Memory B cell (primary cell): ENCODE data around the gene CAMK4.

ENCODE experiments used
- ATAC-seq: fragments of 150-1000 bp; cut with Tn5 transposase; 2 replicates; pipeline ENCODE4 v1.10.0; 2021; ENCODE audit warnings: low read depth, mild to moderate bottlenecking, moderate library complexity
- DNase-seq, 2 donors: peaks; one replicate each; pipeline ENCODE4 v3.0.0; 2022; ENCODE audit warnings: low spot score in 2 of 2
- H3K27ac Mint-ChIP-seq: one replicate; pipeline ENCODE4 v1.8.0; 2022; ENCODE audit warnings: mild to moderate bottlenecking, moderate library complexity, mixed read lengths
- H3K27me3 Mint-ChIP-seq: one replicate; pipeline ENCODE4 v1.8.0; 2022; ENCODE audit warnings: mixed read lengths
- H3K36me3 Mint-ChIP-seq: one replicate; pipeline ENCODE4 v1.8.0; 2022; ENCODE audit warnings: mild to moderate bottlenecking, mixed read lengths
- H3K4me1 Mint-ChIP-seq: one replicate; pipeline ENCODE4 v1.8.0; 2022; ENCODE audit warnings: mixed read lengths
- H3K4me3 Mint-ChIP-seq: one replicate; pipeline ENCODE4 v1.8.0; 2022; ENCODE audit warnings: mild to moderate bottlenecking, moderate library complexity, mixed read lengths
- H3K9me3 Mint-ChIP-seq: one replicate; pipeline ENCODE4 v1.8.0; 2022; ENCODE audit warnings: mixed read lengths

CAMK4 gene

DNA sequence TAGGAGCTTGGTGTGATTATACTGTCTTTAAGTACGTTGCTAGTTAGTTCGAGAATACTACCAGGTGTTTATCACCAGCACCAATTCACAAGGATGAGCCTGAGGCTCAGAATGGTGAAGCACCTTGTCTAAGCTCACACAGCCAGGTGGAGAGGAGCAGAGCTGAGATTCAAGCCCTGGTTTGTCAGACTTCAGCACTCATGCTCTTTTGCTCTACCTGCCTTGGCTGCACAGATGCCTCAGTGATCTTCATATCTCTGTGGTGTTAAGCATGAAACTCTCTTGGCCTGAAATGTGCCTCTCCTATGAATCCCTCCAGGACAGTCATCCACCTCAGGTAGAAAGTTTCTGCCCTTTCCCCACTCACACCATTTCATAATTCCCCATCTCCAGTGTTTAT lies 12.2 kb downstream of the CAMK4 start:
- Mint-ChIP-seq H3K4me3 (no peak overlapping the region), H3K27ac (no peak overlapping the region), H3K36me3 (no peaks in the 10 kb centered on the region), H3K27me3 (peaks cover 3% of the 10 kb centered on the region), H3K9me3 (no peaks in the 10 kb centered on the region), H3K4me1 (peaks cover 5% of the 10 kb centered on the region)
- DNase-seq: no peak
- no peak for ATAC-seq

DNA sequence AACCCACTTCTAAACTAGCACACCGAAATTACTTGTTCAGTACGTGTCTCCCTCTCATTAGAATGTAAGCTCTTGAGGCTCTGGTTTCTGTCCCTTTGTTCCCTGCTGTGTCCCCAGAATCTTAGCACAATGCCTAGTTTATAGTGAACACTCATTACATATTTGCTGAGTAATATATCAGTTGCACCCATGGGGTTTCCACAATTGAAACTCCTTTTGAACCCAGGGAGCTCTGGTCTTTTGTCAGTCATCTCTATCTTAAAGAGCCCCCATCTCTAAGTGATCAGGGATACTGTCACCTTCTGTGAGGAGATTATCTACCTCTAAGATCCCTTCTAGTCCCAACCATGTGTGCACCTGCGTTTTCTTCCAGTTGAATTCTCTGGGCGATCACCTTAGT lies 12.8 kb downstream of the CAMK4 start:
- DNase-seq (no peak), ATAC-seq (no peak)
- H3K27me3 Mint-ChIP-seq: peaks cover 3% of the 10 kb centered on the region

DNA sequence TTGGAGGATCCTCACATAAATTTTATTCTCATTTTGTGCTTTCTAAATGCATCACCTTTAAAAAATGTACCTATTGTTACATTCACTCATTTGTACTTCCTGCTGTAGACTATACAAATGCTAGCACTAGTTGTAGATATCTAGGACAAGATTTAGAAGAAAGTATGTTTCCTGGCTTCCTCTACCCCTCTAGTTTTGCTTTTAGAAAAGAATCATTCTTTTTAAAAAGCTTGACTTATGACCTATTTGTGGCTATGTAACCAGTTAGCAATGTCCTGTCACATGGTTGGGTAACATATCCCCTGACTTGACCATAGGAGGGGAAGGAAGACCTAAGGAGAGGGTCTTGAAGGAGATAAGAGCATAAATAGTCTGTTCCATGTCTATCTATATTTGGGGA lies 13.3 kb downstream of the CAMK4 start:
- no peak for ATAC-seq
- H3K4me1 Mint-ChIP-seq: peaks cover 5% of the 10 kb centered on the region
- no peaks in the 10 kb centered on the region for H3K36me3 Mint-ChIP-seq
- DNase-seq: no peak
- no peak overlapping the region for H3K27ac Mint-ChIP-seq
- H3K4me3 Mint-ChIP-seq: no peak overlapping the region
- H3K9me3 Mint-ChIP-seq: no peaks in the 10 kb centered on the region
- peaks cover 3% of the 10 kb centered on the region for H3K27me3 Mint-ChIP-seq

More for the DNA sequence above, 12.8 kb downstream of the CAMK4 start:
- Mint-ChIP-seq H3K9me3 (no peaks in the 10 kb centered on the region), H3K4me1 (peaks cover 5% of the 10 kb centered on the region), H3K27ac (no peak overlapping the region), H3K36me3 (no peaks in the 10 kb centered on the region), H3K4me3 (no peak overlapping the region)

DNA sequence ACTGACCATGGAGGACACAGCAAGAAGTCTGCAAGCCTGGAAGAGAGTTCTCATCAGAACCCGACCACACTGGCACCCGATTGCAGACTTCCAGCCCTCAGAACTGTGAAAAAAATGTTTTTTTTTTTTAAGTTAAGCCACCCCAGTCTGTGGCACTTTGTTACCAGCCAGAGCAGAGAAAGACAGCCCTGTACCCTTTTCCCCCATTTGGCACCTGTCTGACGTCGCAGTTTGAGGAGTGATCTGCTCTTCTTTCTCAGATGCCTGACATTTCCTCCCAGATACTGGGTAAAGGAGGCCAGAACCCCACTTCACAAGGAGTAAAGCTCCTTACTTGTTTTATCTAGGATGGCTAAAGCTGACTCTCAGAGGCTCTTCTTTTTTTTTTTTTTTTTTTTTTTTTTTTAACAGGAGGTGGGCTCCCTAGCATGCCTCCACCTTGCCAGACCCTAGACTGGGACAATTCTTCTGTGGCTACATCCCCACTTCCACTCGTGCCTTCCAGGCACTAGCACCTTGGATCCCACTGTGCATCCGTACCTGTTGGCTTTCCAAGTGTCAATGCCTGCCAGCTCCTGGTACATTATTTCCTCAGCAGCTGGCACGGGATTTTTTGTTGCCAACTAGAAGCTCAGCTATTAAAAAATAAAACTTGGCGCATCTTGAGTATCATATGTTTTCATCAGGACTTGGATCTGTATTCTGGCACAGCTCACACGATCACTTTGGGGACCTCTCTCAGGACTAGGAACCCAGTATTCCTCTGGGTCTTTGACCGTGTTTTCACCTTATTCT lies 14.4 kb downstream of the CAMK4 start:
- Mint-ChIP-seq H3K36me3 (no peaks in the 10 kb centered on the region), H3K9me3 (no peaks in the 10 kb centered on the region), H3K27me3 (peaks cover 3% of the 10 kb centered on the region), H3K27ac (no peak overlapping the region), H3K4me3 (no peak overlapping the region), H3K4me1 (peaks cover 3% of the 10 kb centered on the region)
- DNase-seq (no peak), ATAC-seq (no peak)

DNA sequence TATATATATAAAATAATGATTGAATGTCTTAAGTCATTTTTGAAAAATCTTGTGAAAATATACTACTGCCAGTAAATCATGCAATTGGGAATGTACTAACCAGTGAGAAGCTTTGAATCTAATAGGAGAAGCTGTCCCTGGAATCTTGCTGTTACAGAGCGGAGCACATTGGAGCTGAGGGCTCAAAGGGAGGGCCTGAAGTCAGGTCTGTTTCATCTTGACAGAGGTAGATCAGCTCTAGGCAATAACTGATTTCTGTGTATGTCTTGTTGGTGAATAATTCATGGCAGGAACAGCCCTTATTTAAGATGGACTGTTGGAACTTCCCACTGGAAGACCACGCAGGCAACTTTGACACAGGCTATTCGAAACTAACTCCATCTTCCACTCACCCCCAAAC lies 17.5 kb downstream of the CAMK4 start:
- no peaks in the 10 kb centered on the region for H3K4me1 Mint-ChIP-seq
- ATAC-seq (no peak), DNase-seq (no peak)
- no peaks in the 10 kb centered on the region for H3K9me3 Mint-ChIP-seq
- H3K27me3 Mint-ChIP-seq: no peaks in the 10 kb centered on the region
- no peaks in the 10 kb centered on the region for H3K36me3 Mint-ChIP-seq
- no peak overlapping the region for H3K4me3 Mint-ChIP-seq
- H3K27ac Mint-ChIP-seq: no peak overlapping the region

DNA sequence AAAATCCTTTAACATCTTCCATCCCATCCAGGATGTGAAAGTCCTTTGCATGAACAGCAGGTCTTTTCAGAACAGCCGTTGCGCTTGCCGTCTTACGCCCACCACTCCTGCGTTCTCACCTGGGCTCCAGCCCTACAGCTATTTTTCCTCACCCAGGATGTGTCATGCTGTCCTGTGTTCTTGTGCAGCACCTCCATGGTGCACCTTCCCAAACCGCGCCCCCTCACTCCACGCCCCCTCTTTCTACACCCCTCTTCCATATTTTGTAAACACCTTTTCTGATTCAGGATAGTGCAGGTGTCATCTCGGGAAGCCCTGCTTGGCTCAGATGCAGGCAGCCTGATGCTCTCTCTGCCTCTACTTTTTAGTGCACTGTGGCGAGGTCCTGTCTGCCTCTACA lies 18.4 kb downstream of the CAMK4 start:
- DNase-seq: no peak
- Mint-ChIP-seq H3K27ac (no peak overlapping the region), H3K4me3 (no peak overlapping the region), H3K36me3 (no peaks in the 10 kb centered on the region), H3K9me3 (no peaks in the 10 kb centered on the region), H3K27me3 (no peaks in the 10 kb centered on the region), H3K4me1 (no peaks in the 10 kb centered on the region)
- ATAC-seq: no peak

DNA sequence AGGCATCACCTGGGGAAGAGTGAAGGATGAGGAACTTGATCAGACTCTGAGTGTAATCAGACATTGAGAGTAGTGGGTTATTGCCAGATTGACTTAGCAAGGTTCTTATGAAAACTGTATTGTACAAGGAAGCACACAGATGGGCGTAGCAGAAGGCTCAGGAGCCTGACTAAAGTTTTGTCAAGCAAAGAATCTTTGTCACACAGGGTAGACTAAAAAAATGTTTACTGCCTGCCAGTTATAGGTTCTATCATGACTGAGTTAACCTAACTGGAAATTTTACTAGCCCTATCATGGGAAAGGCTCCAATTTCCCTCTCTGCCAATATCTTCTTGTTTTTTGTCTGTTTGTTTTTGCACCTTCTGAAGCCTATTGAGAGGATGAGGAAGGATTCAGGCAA lies 19.1 kb downstream of the CAMK4 start:
- Mint-ChIP-seq H3K9me3 (no peaks in the 10 kb centered on the region), H3K36me3 (no peaks in the 10 kb centered on the region), H3K27me3 (no peaks in the 10 kb centered on the region), H3K4me3 (no peak overlapping the region), H3K4me1 (no peaks in the 10 kb centered on the region), H3K27ac (no peak overlapping the region)
- DNase-seq: no peak
- no peak for ATAC-seq

DNA sequence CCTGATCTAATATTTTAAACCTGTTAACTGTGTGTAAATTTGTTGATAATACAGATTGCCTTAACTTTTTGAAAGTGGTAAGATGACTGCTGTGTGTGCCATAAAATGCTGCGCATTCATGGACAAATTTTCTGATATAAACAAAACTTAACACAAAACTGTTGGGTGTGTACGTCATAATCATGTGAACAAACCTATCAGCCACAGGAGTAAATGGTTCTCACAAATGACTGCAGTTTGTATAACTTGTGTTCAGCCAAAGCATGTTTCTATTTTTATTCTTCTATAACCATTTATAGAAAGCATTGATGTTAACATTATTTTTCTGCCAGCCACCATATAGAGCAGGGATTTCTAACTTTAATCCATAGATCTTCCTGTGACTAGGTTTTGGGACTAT lies 21.5 kb downstream of the CAMK4 start:
- no peaks in the 10 kb centered on the region for H3K36me3 Mint-ChIP-seq
- H3K4me3 Mint-ChIP-seq: no peak overlapping the region
- H3K4me1 Mint-ChIP-seq: no peaks in the 10 kb centered on the region
- no peaks in the 10 kb centered on the region for H3K27me3 Mint-ChIP-seq
- no peaks in the 10 kb centered on the region for H3K9me3 Mint-ChIP-seq
- no peak overlapping the region for H3K27ac Mint-ChIP-seq
- ATAC-seq (no peak), DNase-seq (no peak)

DNA sequence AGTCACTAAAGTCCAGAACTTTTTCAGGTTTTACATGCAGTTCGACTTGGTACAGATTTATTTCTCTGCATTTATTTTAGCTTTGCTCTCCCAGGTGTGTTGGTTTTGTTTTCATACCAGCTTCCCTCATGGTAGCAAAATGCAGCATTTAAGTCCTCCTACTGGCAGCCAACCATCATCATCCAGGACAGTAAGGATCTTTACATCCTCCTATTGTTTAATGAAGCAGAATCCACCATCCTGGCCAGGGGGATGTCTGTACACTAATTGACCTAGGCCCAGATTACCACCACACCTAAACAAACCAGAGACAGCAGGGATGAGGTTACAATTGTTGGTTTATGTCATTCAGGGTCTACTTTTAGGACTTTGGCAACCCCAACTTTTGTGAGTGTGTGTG lies 22.3 kb downstream of the CAMK4 start:
- Mint-ChIP-seq H3K27ac (no peak overlapping the region), H3K9me3 (no peaks in the 10 kb centered on the region)
- no peak for DNase-seq

DNA sequence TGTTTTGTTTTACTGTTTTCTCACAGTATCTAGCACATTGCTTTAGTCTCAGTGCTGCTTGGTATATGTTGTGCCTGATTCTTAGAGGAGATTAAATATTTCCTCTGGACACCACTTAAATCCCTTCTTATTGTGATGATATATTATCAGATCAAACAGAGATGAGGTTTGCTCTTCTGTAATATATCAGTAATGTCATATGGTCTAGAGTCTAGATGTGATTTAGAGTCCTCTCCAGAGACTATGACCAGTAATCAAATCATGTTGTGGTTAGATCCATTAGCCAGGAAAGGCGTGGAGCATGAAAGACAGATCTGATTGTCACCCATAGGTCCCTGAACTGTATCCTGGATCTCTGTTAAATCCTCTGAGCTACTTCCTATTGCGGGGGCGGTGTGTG lies 24.4 kb downstream of the CAMK4 start:
- no peak overlapping the region for H3K4me3 Mint-ChIP-seq
- ATAC-seq (no peak), DNase-seq (no peak)
- H3K27me3 Mint-ChIP-seq: no peaks in the 10 kb centered on the region
- H3K27ac Mint-ChIP-seq: no peak overlapping the region
- no peaks in the 10 kb centered on the region for H3K4me1 Mint-ChIP-seq
- H3K36me3 Mint-ChIP-seq: no peaks in the 10 kb centered on the region
- no peaks in the 10 kb centered on the region for H3K9me3 Mint-ChIP-seq

More for the DNA sequence above, 22.3 kb downstream of the CAMK4 start:
- ATAC-seq: no peak
- no peaks in the 10 kb centered on the region for H3K4me1 Mint-ChIP-seq
- no peaks in the 10 kb centered on the region for H3K36me3 Mint-ChIP-seq
- H3K4me3 Mint-ChIP-seq: no peak overlapping the region
- H3K27me3 Mint-ChIP-seq: no peaks in the 10 kb centered on the region

DNA sequence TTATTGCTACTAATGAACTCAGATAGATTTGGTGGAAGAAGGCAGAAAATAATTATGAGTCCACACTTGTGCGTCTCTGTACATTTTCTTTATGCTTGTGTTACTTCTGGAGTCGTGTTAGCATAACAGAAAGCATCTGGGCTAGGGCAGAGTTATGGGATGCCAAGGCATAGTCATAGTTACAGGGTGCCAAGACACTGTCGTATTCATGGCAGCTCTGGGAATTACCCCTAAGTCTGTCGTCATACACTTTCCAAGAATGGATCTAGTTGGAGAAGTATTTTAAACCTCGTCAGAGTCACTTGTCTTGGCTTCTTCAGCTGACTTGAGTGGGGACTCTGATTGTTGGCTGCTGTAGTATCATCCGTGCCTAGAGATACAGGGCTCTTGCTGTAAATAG lies 27.7 kb downstream of the CAMK4 start:
- Mint-ChIP-seq H3K36me3 (no peaks in the 10 kb centered on the region), H3K9me3 (no peaks in the 10 kb centered on the region), H3K27me3 (no peaks in the 10 kb centered on the region), H3K4me3 (no peak overlapping the region), H3K4me1 (peaks cover 3% of the 10 kb centered on the region), H3K27ac (no peak overlapping the region)
- DNase-seq (no peak), ATAC-seq (no peak)

DNA sequence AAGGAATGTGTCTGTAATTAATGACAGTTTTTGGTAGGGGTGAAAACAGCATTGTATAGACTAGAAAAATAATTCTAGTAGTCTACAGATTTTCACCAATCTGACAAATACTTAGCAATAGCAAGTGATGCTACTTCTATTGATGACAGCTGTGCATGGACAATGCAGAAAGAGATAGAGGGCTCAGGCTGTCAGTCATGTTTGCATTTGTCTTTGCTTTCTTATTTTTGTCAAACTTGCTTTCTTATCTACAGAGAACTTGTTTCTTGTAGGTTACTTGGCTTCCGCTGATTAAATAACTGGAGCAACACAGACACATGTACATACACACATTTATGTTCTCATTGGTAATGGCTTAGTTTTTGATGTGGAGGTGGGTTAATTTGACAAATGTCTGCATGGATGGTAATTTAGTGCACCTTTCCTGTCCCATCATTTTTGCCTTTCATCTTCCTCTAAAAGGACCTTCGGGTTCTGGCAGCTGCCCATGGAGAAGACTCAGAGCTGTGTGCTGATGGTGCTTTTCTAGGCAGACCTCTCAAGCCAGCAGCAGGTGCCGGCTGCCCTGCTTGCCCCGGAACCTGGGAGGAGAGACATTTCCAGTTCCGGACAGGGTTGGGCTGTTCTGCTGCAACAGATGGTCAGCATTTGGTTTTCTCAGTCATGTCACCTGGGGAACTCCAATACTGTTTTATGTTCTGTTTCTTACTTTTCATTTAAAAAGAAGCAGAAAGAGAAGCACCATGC lies 28.8 kb downstream of the CAMK4 start:
- Mint-ChIP-seq H3K4me1 (peaks cover 3% of the 10 kb centered on the region), H3K27me3 (no peaks in the 10 kb centered on the region), H3K9me3 (no peaks in the 10 kb centered on the region), H3K4me3 (no peak overlapping the region), H3K27ac (no peak overlapping the region), H3K36me3 (no peaks in the 10 kb centered on the region)
- peak; percentile 38 for ATAC-seq
- no peak for DNase-seq

DNA sequence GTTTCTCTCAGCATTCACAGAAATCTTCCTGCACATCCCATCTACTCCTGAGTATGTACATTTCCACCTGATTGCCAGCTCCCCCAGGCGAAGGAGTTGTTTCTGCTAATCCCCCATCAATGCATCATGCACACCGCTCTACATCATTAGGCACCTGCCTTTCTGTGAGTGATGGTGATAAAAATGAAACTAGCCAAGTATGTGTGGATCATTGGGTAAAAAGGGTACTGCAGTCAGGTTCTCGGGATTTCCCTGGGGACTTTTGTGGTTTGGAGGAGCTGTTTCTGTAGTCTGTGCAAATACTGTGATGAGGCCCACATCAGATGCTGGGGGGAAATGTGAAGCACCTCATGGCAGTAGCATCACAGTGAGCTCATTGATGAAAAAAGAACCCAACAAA lies 30.4 kb downstream of the CAMK4 start:
- H3K27me3 Mint-ChIP-seq: no peaks in the 10 kb centered on the region
- H3K9me3 Mint-ChIP-seq: no peaks in the 10 kb centered on the region
- no peaks in the 10 kb centered on the region for H3K36me3 Mint-ChIP-seq
- H3K4me1 Mint-ChIP-seq: peaks cover 3% of the 10 kb centered on the region
- ATAC-seq: peak; percentile 62
- no peak for DNase-seq
- H3K4me3 Mint-ChIP-seq: no peak overlapping the region
- peak overlapping the region; percentile 16 for H3K27ac Mint-ChIP-seq

DNA sequence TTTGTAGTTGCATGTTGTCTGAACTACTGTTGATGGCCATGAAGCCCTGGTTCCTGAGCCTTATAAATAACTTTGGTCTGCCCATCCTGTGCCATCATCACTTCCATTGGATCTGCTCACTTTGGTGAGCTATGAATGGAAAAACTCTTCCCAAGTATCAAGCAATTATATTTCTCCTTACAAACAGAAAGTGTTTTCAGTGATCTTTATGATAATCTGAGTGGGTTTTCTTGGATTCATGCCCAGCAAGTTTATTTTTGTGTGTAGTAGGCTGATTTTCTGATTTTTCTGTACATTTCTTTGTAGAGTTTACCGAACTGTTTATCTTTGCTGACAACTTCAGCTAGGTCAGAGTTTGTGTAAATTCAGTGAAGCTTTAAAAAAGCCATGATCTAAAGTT lies 31.0 kb downstream of the CAMK4 start:
- Mint-ChIP-seq H3K4me3 (no peak overlapping the region), H3K27ac (no peak overlapping the region), H3K4me1 (peaks cover 3% of the 10 kb centered on the region), H3K36me3 (no peaks in the 10 kb centered on the region), H3K27me3 (no peaks in the 10 kb centered on the region), H3K9me3 (no peaks in the 10 kb centered on the region)
- DNase-seq: no peak
- ATAC-seq: no peak

DNA sequence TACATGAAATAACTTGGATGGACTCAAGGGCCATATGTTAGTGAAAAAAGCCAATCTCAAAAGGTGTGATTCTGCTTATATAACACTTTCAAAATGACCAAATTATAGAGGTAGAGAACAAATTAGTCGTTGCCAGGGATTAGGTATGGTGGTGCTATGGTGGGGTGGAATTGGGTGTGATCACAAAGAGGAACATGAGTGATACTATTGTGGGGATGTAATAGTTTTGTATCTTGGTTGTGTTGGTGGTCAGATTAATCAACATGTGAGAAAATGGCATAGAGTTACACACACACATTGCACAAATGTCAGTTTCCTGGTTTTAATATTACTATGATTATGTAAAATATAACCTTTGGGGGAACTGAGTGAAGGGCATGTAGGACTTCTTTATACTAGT lies 31.9 kb downstream of the CAMK4 start:
- Mint-ChIP-seq H3K9me3 (no peaks in the 10 kb centered on the region), H3K4me1 (peaks cover 3% of the 10 kb centered on the region)
- no peak for ATAC-seq

More for the DNA sequence above, 31.9 kb downstream of the CAMK4 start:
- Mint-ChIP-seq H3K4me3 (no peak overlapping the region), H3K27ac (no peak overlapping the region), H3K36me3 (no peaks in the 10 kb centered on the region), H3K27me3 (no peaks in the 10 kb centered on the region)
- no peak for DNase-seq
